HCT116 (cell line): ENCODE results near the gene TM9SF2.

Source experiments
- CBX3 ChIP-seq: IDR thresholded peaks from 2 replicates; pipeline ENCODE4 v1.6.1; 2012; ENCODE audit warnings: low read depth
- CEBPB ChIP-seq: IDR thresholded peaks from 2 replicates; pipeline ENCODE4 v1.6.1; 2012; ENCODE audit warnings: low read depth
- ELF1 ChIP-seq: IDR thresholded peaks from 2 replicates; pipeline ENCODE4 v1.6.1; 2012; ENCODE audit warnings: low read depth, borderline replicate concordance
- EZH2 ChIP-seq: fragments of 200-600 bp; sonication (generic); IDR thresholded peaks from 2 replicates; pipeline ENCODE4 v1.6.1; 2017; ENCODE audit warnings: antibody characterized with exemption, mixed run types
- EZH2phosphoT487 ChIP-seq: fragments of 200-600 bp; IDR thresholded peaks from 2 replicates; pipeline ENCODE4 v1.6.1; 2018; ENCODE audit warnings: antibody characterized with exemption, borderline replicate concordance
- FOSL1 ChIP-seq: IDR thresholded peaks from 2 replicates; pipeline ENCODE4 v1.6.1; 2012; ENCODE audit warnings: low read depth
- JUND ChIP-seq: IDR thresholded peaks from 2 replicates; pipeline ENCODE4 v1.6.1; 2012
- POLR2A ChIP-seq: IDR thresholded peaks from 2 replicates; pipeline ENCODE4 v1.7.0; 2011; ENCODE audit warnings: borderline replicate concordance; ENCODE audit not compliant: insufficient read depth, insufficient read length; ENCODE audit errors: extremely low read depth
- POLR2AphosphoS5 ChIP-seq: IDR thresholded peaks from 2 replicates; pipeline ENCODE4 v1.6.1; 2011; ENCODE audit warnings: mild to moderate bottlenecking, low read depth, low read length, moderate library complexity
- SIN3A ChIP-seq: IDR thresholded peaks from 2 replicates; pipeline ENCODE4 v1.6.1; 2012; ENCODE audit warnings: low read depth
- ZNF274 ChIP-seq: fragments of 200-500 bp; sonication (Bioruptor generic); IDR thresholded peaks from 2 replicates; pipeline ENCODE4 v1.6.1; 2014; ENCODE audit warnings: mild to moderate bottlenecking, low read depth, low read length, inconsistent platforms
- TF ChIP-seq, protein P1 (sequence below), 3 experiments: fragments of 200-600 bp in 1 of 3; sonication (generic) in 1 of 3; IDR thresholded peaks in 2 of 3; conservative IDR thresholded peaks in 1 of 3; 2 replicates each; pipeline ENCODE4 v1.5.1; 2012 to 2017; ENCODE audit warnings: low read depth in 2 of 3, low read length in 2 of 3, antibody characterized with exemption in 1 of 3, borderline replicate concordance in 1 of 3, control low read depth in 1 of 3, mild to moderate bottlenecking in 1 of 3, mixed read lengths in 1 of 3, mixed run types in 1 of 3, moderate library complexity in 1 of 3; ENCODE audit not compliant: insufficient read depth in 1 of 3
- TF ChIP-seq, protein P2 (sequence below): IDR thresholded peaks from 2 replicates; pipeline ENCODE4 v1.6.1; 2011; ENCODE audit warnings: mild to moderate bottlenecking, low read length, moderate library complexity; ENCODE audit not compliant: insufficient replicate concordance; ENCODE audit errors: extremely low read depth
- TF ChIP-seq, protein P3 (sequence below): IDR thresholded peaks from 2 replicates; pipeline ENCODE4 v1.6.1; 2012; ENCODE audit warnings: low read depth

DNA sequence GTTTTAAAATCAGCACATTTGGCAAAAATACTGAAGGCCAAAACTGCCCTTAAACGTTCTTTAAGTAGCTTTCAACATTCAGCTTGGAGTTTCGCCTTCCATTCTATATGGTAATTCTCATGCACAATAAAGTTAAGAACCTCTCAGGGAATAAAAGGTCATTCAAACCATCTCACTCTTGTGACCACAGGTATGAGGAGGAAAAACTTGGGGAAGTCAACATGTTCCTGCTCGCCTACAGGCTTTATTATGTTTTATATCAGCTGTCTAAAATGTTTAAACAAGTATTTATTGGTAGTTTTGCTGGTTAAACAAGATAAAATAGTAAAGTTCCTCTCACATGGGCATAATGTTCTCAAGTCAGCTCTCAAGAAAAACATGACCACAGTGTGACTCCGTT lies 19.9 kb upstream of the TM9SF2 start:
- TF ChIP-seq, protein P1, sequence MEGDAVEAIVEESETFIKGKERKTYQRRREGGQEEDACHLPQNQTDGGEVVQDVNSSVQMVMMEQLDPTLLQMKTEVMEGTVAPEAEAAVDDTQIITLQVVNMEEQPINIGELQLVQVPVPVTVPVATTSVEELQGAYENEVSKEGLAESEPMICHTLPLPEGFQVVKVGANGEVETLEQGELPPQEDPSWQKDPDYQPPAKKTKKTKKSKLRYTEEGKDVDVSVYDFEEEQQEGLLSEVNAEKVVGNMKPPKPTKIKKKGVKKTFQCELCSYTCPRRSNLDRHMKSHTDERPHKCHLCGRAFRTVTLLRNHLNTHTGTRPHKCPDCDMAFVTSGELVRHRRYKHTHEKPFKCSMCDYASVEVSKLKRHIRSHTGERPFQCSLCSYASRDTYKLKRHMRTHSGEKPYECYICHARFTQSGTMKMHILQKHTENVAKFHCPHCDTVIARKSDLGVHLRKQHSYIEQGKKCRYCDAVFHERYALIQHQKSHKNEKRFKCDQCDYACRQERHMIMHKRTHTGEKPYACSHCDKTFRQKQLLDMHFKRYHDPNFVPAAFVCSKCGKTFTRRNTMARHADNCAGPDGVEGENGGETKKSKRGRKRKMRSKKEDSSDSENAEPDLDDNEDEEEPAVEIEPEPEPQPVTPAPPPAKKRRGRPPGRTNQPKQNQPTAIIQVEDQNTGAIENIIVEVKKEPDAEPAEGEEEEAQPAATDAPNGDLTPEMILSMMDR (IDR thresholded peaks at IDR 0.05 in 2 of 3, conservative IDR thresholded peaks at IDR 0.05 in 1 of 3; ENCODE audit: borderline replicate concordance in 1 of 3, insufficient read depth in 1 of 3, low read depth in 2 of 3, low read length in 2 of 3): no peak
- TF ChIP-seq, protein P2, sequence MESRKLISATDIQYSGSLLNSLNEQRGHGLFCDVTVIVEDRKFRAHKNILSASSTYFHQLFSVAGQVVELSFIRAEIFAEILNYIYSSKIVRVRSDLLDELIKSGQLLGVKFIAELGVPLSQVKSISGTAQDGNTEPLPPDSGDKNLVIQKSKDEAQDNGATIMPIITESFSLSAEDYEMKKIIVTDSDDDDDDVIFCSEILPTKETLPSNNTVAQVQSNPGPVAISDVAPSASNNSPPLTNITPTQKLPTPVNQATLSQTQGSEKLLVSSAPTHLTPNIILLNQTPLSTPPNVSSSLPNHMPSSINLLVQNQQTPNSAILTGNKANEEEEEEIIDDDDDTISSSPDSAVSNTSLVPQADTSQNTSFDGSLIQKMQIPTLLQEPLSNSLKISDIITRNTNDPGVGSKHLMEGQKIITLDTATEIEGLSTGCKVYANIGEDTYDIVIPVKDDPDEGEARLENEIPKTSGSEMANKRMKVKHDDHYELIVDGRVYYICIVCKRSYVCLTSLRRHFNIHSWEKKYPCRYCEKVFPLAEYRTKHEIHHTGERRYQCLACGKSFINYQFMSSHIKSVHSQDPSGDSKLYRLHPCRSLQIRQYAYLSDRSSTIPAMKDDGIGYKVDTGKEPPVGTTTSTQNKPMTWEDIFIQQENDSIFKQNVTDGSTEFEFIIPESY: no peak
- TF ChIP-seq, protein P3, sequence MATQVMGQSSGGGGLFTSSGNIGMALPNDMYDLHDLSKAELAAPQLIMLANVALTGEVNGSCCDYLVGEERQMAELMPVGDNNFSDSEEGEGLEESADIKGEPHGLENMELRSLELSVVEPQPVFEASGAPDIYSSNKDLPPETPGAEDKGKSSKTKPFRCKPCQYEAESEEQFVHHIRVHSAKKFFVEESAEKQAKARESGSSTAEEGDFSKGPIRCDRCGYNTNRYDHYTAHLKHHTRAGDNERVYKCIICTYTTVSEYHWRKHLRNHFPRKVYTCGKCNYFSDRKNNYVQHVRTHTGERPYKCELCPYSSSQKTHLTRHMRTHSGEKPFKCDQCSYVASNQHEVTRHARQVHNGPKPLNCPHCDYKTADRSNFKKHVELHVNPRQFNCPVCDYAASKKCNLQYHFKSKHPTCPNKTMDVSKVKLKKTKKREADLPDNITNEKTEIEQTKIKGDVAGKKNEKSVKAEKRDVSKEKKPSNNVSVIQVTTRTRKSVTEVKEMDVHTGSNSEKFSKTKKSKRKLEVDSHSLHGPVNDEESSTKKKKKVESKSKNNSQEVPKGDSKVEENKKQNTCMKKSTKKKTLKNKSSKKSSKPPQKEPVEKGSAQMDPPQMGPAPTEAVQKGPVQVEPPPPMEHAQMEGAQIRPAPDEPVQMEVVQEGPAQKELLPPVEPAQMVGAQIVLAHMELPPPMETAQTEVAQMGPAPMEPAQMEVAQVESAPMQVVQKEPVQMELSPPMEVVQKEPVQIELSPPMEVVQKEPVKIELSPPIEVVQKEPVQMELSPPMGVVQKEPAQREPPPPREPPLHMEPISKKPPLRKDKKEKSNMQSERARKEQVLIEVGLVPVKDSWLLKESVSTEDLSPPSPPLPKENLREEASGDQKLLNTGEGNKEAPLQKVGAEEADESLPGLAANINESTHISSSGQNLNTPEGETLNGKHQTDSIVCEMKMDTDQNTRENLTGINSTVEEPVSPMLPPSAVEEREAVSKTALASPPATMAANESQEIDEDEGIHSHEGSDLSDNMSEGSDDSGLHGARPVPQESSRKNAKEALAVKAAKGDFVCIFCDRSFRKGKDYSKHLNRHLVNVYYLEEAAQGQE: no peak
- no peak for TF ChIP-seq JUND
- no peak for TF ChIP-seq POLR2AphosphoS5
- no peak for TF ChIP-seq CBX3
- TF ChIP-seq POLR2A: no peak
- TF ChIP-seq EZH2: no peak
- TF ChIP-seq SIN3A: no peak
- no peak for TF ChIP-seq ELF1
- TF ChIP-seq CEBPB: no peak
- no peak for TF ChIP-seq ZNF274
- no peak for TF ChIP-seq EZH2phosphoT487
- no peak for TF ChIP-seq FOSL1
